GM21723 (cell line): Measurements from ENCODE around the gene RERE.

ENCODE experiments used
- ATAC-seq: cut with Tn5 transposase; IDR thresholded peaks from one replicate; pipeline ENCODE4 v1.9.1; 2021; ENCODE audit warnings: mild to moderate bottlenecking, moderate library complexity; ENCODE audit not compliant: unreplicated experiment

Gene RERE

GRCh38 chr1:8418301-8418700 is 399.1 kb downstream of the RERE start:
- no peak for ATAC-seq

GRCh38 chr1:8417625-8418024 is 399.8 kb downstream of the RERE start:
- no peak for ATAC-seq

GRCh38 chr1:8416881-8417280 is 400.6 kb downstream of the RERE start:
- ATAC-seq, result no peak

- no peak for ATAC-seq
Observed at GRCh38 chr1:8415526-8416278, 401.7 kb downstream of the RERE start.

- no peak for ATAC-seq
Observed at GRCh38 chr1:8412183-8412831, 405.1 kb downstream of the RERE start.

- ATAC-seq, result no peak
Observed at GRCh38 chr1:8411803-8412182, 405.6 kb downstream of the RERE start.

GRCh38 chr1:8410791-8411190 is 406.6 kb downstream of the RERE start:
- ATAC-seq, result no peak

GRCh38 chr1:8409606-8410005 is 407.8 kb downstream of the RERE start:
- no peak for ATAC-seq

- ATAC-seq, result no peak
Observed at GRCh38 chr1:8409106-8409505, 408.3 kb downstream of the RERE start.

- ATAC-seq, result no peak
Observed at GRCh38 chr1:8408151-8408839, 409.1 kb downstream of the RERE start.

GRCh38 chr1:8407652-8408051 is 409.8 kb downstream of the RERE start:
- no peak for ATAC-seq

- no peak for ATAC-seq
Observed at GRCh38 chr1:8406960-8407359, 410.5 kb downstream of the RERE start.

- no peak for ATAC-seq
Observed at GRCh38 chr1:8406011-8406410, 411.4 kb downstream of the RERE start.

- ATAC-seq, result no peak
Observed at GRCh38 chr1:8404460-8405370, 412.7 kb downstream of the RERE start.

- no peak for ATAC-seq
Observed at GRCh38 chr1:8402109-8402710, 415.2 kb downstream of the RERE start.

- ATAC-seq, result no peak
Observed at GRCh38 chr1:8398677-8399076, 418.8 kb downstream of the RERE start.

- no peak for ATAC-seq
Observed at GRCh38 chr1:8398086-8398485, 419.4 kb downstream of the RERE start.

- peak; percentile 58 for ATAC-seq
Observed at GRCh38 chr1:8397511-8397910, 419.9 kb downstream of the RERE start.

- ATAC-seq, result peak; percentile 36
Observed at GRCh38 chr1:8396786-8397406, 420.5 kb downstream of the RERE start.
